HG03342 (cell line): ENCODE measurements around the gene IPO8.
"Not testable (repeated sequence)": the region's sequence is repeated elsewhere in the genome, so short reads cannot be mapped to it uniquely, and the experiment has no call there.

Source experiments
- ATAC-seq: cut with Tn5 transposase; IDR thresholded peaks from one replicate; pipeline ENCODE4 v1.9.1; 2021; ENCODE audit warnings: mild to moderate bottlenecking, moderate library complexity; ENCODE audit not compliant: unreplicated experiment

Gene IPO8

DNA sequence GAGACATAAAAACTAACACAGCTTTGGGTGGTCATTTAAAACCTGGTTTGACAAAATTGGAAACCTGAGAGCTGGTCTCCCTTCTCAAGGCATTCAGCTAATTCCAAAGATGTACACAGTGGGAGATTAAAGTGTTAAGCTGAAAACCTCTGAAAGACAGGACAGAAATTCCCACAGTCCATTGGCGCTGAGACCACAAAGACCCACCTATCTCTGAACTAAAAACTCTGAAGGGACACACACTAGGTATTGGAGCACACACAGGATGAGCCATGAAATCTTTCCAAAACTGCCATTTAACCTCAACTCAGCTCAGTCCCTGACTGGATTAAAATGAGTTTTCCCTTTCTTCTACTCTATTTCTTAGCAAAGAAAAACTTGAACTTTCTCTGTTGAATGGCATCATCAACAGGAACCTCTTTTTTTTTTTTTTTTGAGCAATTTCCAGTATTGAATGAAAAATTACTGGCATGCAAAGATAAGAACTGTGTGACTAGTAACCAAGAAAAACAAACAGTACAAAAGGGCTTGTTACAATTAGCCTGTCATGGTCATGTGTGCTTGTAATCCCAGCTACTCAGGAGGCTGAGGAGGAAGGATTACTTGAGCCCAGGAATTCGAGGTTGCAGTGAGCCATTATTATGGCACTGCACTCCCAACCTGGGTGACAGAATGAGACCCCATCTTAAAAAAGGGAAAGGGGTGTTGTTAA lies 82.4 kb downstream of the IPO8 start:
- no peak for ATAC-seq

GRCh38 chr12:30610718-30611117 lies 85.0 kb downstream of the IPO8 start:
- no peak for ATAC-seq

DNA sequence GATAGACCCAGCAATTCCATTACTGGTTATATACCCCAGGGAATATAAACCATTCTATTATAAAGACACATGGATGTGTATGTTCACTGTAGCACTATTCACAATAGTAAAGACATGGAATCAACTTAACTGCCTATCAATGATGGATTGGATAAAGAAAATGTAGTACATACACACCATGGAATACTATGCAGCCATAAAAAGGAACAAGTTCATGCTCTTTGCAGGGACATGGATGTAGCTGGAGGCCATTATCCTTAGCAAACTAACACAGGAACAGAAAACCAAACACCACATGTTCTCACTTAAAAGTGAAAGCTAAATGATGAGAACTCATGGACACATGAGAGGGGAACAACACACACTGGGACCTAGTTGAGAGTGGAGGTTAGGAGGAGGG lies 85.8 kb downstream of the IPO8 start:
- ATAC-seq, result not testable (repeated sequence)

- ATAC-seq, result not testable (repeated sequence)
Measured at GRCh38 chr12:30604302-30604701, 91.4 kb downstream of the IPO8 start.

GRCh38 chr12:30603129-30603528 lies 92.5 kb downstream of the IPO8 start:
- ATAC-seq, result no peak

- ATAC-seq, result no peak
Measured at GRCh38 chr12:30602678-30603077, 93.0 kb downstream of the IPO8 start.

DNA sequence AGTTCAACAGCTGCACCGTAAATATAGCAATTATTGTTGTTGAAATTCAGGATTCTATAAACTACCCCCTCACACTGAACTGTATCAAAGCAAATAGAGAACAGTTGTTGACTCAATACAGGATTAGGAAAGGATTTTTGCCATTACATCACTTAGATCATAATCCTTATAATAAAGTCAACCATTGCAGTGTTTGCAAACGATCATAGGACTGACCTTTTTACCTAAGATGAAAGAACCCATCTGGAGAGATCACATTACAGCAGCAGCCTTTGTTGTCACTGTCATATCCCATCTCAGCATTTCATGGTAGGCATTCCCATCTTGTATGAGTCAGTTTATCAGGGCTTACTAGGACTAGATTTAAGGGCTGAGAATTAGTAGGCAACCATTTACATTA lies 96.1 kb downstream of the IPO8 start:
- ATAC-seq, result no peak

DNA sequence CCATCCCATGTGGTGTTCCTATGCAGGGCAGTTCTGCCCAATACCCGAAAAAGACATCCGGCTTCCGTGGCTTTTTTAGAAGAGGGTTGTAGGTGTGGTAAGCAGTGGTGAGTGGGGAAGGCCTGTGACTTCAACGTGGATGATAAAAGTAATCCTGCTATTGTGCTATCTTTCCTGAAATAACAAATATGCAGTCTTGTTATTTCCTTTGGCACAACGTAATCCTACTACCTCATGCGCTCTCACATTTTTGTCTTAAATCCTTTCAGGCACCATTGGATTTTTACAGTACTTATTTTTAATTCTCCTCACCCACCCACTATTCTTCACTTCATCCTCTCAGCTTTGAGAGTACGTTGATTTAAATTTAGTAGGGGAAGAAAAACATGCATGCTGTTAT lies 96.8 kb downstream of the IPO8 start:
- no peak for ATAC-seq

GRCh38 chr12:30595742-30596141 lies 99.9 kb downstream of the IPO8 start:
- no peak for ATAC-seq

- no peak for ATAC-seq
Measured at GRCh38 chr12:30594509-30594908, 101.2 kb downstream of the IPO8 start.

DNA sequence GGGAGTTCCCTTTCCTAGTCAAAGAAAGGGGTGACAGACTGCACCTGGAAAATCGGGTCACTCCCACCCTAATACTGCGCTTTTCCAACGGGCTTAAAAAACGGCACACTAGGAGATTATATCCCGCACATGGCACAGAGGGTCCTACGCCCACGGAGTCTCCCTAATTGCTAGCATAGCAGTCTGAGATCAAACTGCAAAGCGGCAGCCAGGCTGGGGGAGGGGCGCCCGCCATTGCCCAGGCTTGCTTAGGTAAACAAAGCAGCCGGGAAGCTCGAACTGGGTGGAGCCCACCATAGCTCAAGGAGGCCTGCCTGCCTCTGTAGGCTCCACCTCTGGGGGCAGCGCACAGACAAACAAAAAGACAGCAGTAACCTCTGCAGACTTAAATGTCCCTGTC lies 107.1 kb downstream of the IPO8 start:
- ATAC-seq, result not testable (repeated sequence)

DNA sequence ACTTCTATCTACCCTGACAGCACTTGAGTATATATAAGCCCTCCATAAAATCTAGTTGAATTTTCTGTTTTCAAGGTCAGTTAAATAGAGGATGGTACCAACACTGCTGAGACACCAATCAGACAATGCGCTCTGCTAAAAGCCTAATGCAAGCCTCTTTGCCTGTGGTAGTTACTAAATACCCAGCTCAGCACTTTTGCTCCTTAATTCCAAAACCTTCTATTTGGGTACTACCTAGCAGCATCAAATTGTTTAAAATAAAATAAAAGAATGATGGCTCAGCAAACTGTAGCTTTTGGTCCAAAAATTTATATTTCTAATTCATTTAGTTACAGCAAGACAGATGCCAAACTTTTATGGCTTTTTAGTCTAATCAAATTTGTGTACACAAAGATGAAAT lies 107.9 kb downstream of the IPO8 start:
- ATAC-seq, result no peak

DNA sequence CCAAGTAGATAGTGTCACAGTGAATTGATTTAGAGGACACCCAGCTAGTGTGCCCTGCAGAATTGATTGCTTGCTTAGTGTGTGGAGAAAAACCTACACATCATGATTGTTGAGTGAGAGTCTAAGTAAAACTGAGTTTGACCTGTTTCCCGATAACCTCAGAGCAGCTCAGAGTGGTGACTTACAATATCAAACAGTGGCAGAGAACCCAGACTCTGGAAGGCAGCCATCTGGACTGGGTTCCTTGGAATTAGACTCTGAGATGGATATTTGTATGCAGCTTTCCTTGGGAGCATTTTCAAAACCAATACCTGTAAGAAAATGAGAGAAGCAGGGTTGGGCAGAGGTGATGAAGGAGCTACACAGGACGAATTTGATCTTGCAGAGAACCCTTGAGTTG lies 109.8 kb downstream of the IPO8 start:
- ATAC-seq, result no peak

DNA sequence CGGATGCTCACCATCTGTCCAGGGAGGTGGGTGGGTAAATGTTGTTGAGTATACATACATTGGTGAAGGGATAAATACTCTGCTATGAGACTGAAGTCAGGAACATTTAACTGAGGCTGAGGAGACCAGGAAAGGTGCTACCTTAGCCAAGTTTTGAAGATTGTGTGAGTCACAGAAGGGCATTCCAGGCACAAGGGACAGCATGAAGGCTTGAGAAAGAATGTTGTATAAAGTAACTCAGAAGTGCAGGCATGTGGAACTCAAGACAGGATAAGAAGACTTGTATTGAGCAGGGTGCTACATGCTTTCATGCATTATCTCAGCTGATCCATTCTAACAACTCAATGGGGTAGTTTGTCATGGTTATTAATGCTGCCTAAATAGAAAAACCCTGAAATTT lies 112.7 kb downstream of the IPO8 start:
- no peak for ATAC-seq

DNA sequence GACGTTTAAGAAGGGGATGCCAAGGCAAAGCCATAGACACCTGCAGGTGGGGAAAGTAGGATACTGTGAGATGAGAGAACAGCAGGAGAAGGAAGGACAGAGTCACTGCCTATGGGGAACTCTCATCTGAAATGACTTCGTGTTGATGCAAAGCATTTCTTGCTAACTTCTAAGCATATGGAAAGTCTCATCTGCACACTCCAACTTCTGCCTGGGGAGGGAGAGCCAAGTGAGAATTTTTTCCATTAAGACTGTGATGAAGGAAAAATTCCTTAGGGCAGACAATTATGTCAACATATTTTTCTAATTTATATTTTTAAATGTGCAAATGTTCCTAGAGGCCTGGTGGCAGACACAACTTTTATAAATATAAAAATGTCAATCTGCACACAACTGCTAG lies 115.3 kb downstream of the IPO8 start:
- no peak for ATAC-seq
